Ovary (tissue), 9 donors: Measurements from ENCODE around the gene ASPA. TPM values are rescaled to one million over a fixed set of nuclear protein-coding genes. Genes with fewer than 3 reads are reported as not detected.

ENCODE experiments used
- DNase-seq, 5 donors: peaks; one replicate each; pipeline ENCODE4 v3.0.0-alpha.2; 2019 to 2020
- H3K27ac ChIP-seq, 2 donors: fragments of 200-600 bp; one replicate each; pipeline versions ENCODE4 v1.5.1 to v1.8.0; 2019 to 2022
- H3K27me3 ChIP-seq: fragments of 200-600 bp; one replicate; pipeline ENCODE4 v1.8.0; 2022
- H3K36me3 ChIP-seq: fragments of 200-600 bp; sonication (generic); one replicate; pipeline ENCODE4 v1.5.1; 2019
- H3K4me1 ChIP-seq: one replicate; pipeline ENCODE4 v1.8.1; 2013; ENCODE audit warnings: mild to moderate bottlenecking, moderate library complexity; ENCODE audit not compliant: insufficient read depth
- H3K4me3 ChIP-seq: fragments of 200-600 bp; sonication (generic); one replicate; pipeline ENCODE4 v1.5.1; 2017
- H3K9me3 ChIP-seq, 2 donors: fragments of 200-600 bp in 1 of 2; sonication (generic) in 1 of 2; one replicate each; pipeline versions ENCODE4 v1.5.1 to v1.8.1; 2013 to 2019; ENCODE audit warnings: mild to moderate bottlenecking in 1 of 2, moderate library complexity in 1 of 2
- CTCF ChIP-seq, 3 donors: fragments of 450-650 bp in 2 of 3; fragments of 200-600 bp in 1 of 3; IDR thresholded peaks; one replicate each; pipeline versions ENCODE4 v1.5.1 to v1.8.0; 2016 to 2022; ENCODE audit warnings: antibody characterized with exemption in 3 of 3, mild to moderate bottlenecking in 1 of 3
- EP300 ChIP-seq: sonication (generic); formaldehyde crosslinking; IDR thresholded peaks from one replicate; pipeline ENCODE4 v1.6.1; 2017; ENCODE audit warnings: antibody characterized with exemption
- POLR2A ChIP-seq: fragments of 450-650 bp; IDR thresholded peaks from one replicate; pipeline ENCODE4 v1.6.1; 2017; ENCODE audit warnings: antibody characterized with exemption, mild to moderate bottlenecking, moderate library complexity
- WGBS, 3 donors: extraction: QIAGEN DNeasy Blood & Tissue Kit in 1 of 3; methylation state at CpG; one replicate each; pipeline versions ENCODE4 v1.1.5 to v1.1.7; 2013 to 2017; 5-methylcytosine and 5-hydroxymethylcytosine counted together
- intact Hi-C, 4 donors: fragments of 100-400 bp; cut with DNase I; formaldehyde crosslinking; loops; one replicate each; pipeline versions ENCODE4 v1.11.0 to v1.15.1; 2022 to 2023
- polyA plus RNA-seq, 2 donors: library from polyadenylated mRNA; stranded (reverse); fragments of 200-250 nt in 1 of 2; fragments of 350-450 nt in 1 of 2; fragmentation: Illumina TruSeq in 1 of 2; extraction: RNeasy Lipid Tissue Mini Kit (QIAGEN cat#74804) in 1 of 2; gene quantifications; one replicate each; pipeline ENCODE4 v1.2.3, GENCODE V29; 2013 to 2014
- total RNA-seq, 7 donors: library from RNA; depleted of rRNA in 2 of 7; stranded (reverse); fragments of >200 nt in 2 of 7; fragmentation: NEBNext Ultra II Directional in 3 of 7; extraction: Animal tissue kit (Norgen Biotek cat#: 25700) in 3 of 7; gene quantifications; one replicate each; pipeline versions ENCODE4 v1.1.0 to v1.2.4, GENCODE V29; 2016 to 2023
- donor health status: DM: no; HTN: no; CAD: no; lungs with moderate emphysema.
- donor health status: DM: no; HTN: no; CAD: no.
- donor health status: Bipolar disorder and iron deficiency.
- donor health status: DM: yes; HTN: yes; CAD: no.
- donor health status: DM: no; HTN: no; CAD: no.
- donor health status: DM: yes; HTN: yes; CAD: no.

The ASPA gene
- total and polyA plus RNA-seq, 9 donors = 0.46 to 10.3 (median 2.9) TPM

DNA sequence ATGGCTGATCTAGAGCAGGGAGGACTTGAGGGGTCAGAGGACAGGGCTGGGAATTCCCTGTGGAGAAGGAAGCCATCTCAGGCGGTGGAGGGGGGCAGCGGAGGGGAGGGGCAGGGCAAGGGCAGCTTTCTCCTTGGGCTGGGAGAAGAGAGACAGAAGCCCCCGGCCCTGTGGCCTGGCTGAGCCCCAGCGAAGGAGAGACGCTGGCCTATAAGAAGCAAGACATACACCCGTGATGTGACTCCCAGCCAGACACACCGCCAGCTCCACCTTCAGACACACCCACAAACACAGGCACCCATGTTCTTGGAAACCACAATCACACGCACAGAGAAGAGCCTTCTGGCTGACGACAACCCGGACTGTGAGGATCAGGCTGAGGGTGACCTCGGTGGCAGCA lies 71.8 kb downstream of the ASPA start:
- no peak for TF ChIP-seq POLR2A
- TF ChIP-seq EP300 = no peak
- no peak for TF ChIP-seq CTCF (IDR thresholded peaks at IDR 0.05)
- Histone ChIP-seq H3K27me3 (no peaks in the 10 kb centered on the region), H3K27ac (no peak overlapping the region), H3K4me3 (no peak overlapping the region), H3K9me3 (no peaks in the 10 kb centered on the region), H3K4me1 (no peaks in the 10 kb centered on the region), H3K36me3 (no peaks in the 10 kb centered on the region)
- intact Hi-C loops = no loop called here
- 72 to 81% (median 73%) methylated on average over 6 to 11 of the region's 11 CpGs for WGBS, 3 donors
- DNase-seq = no peak

- no peak overlapping the region for H3K27ac ChIP-seq
- WGBS, 3 donors = 93 to 95% (median 94%) methylated on average over 2 of the region's 2 CpGs
- H3K4me3 ChIP-seq = no peak overlapping the region
- DNase-seq = no peak
- intact Hi-C loops = no loop called here
- no peak for TF ChIP-seq EP300
- TF ChIP-seq CTCF (IDR thresholded peaks at IDR 0.05) = no peak
- TF ChIP-seq POLR2A = no peak
- H3K9me3 ChIP-seq = no peaks in the 10 kb centered on the region
- H3K4me1 ChIP-seq = no peaks in the 10 kb centered on the region
- H3K27me3 ChIP-seq = no peaks in the 10 kb centered on the region
- no peaks in the 10 kb centered on the region for H3K36me3 ChIP-seq
Measured at GRCh38 chr17:3549610-3550162, 73.9 kb downstream of the ASPA start.

GRCh38 chr17:3551189-3551588 lies 75.4 kb downstream of the ASPA start:
- Histone ChIP-seq H3K36me3 (no peaks in the 10 kb centered on the region), H3K4me1 (no peaks in the 10 kb centered on the region), H3K4me3 (no peak overlapping the region), H3K27me3 (no peaks in the 10 kb centered on the region), H3K27ac (no peak overlapping the region), H3K9me3 (no peaks in the 10 kb centered on the region)
- TF ChIP-seq CTCF (IDR thresholded peaks at IDR 0.05) (no peak), EP300 (no peak), POLR2A (no peak)
- WGBS, 3 donors = 66 to 84% (median 84%) methylated on average over 6 of the region's 6 CpGs
- DNase-seq = no peak
- intact Hi-C loops = no loop called here

DNA sequence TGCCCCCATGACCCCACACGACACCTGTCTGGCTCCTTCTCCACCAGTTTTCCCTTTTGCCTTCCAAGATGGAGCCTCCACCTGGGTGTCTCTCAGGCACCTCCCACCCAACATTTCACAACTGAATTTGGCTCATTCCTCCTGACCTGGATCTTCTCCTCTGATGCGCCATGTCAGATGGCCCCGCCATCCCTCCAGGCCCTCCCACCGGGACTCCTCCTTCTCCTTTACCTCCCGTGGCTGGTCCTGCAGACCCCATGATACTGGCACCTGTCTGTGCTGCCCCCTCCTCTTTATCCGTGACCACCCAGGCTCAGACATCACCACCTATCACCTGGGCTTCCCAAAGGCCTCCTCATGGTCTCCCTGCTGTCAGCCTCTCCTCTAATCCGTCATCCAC lies 77.1 kb downstream of the ASPA start:
- intact Hi-C loops = no loop called here
- TF ChIP-seq CTCF (IDR thresholded peaks at IDR 0.05) (no peak), POLR2A (no peak), EP300 (no peak)
- no peak for DNase-seq
- no peaks in the 10 kb centered on the region for H3K27me3 ChIP-seq
- no peak overlapping the region for H3K4me3 ChIP-seq
- H3K36me3 ChIP-seq = no peaks in the 10 kb centered on the region
- 77 to 84% (median 80%) methylated on average over 7 of the region's 7 CpGs for WGBS, 3 donors
- H3K9me3 ChIP-seq = no peaks in the 10 kb centered on the region
- no peaks in the 10 kb centered on the region for H3K4me1 ChIP-seq
- no peak overlapping the region for H3K27ac ChIP-seq

Other genes with a start within 250 kb of the ASPA start
- gene OR3A1, start 177.6 kb upstream of the ASPA start, total RNA-seq = under 1 TPM in 3 of 7 donors, not detected in 4; 0.20 to 0.37 (median 0.35) TPM
- under 1 TPM in 1 of 2 donors, not detected in 1; 0.21 TPM for gene OR3A1, start 177.6 kb upstream of the ASPA start, polyA plus RNA-seq
- 1 to 10 TPM in 3 of 7 donors, under 1 TPM in 2, not detected in 2; 0.33 to 3.0 (median 1.5) TPM for gene OR3A2, start 89.7 kb upstream of the ASPA start, total RNA-seq
- under 1 TPM in 1 of 2 donors, not detected in 1; 0.41 TPM for gene OR3A2, start 89.7 kb upstream of the ASPA start, polyA plus RNA-seq
- gene OR1E1, start 77.6 kb upstream of the ASPA start, total RNA-seq = not detected
- gene OR1E1, start 77.6 kb upstream of the ASPA start, polyA plus RNA-seq = not detected
- not detected for gene OR3A3, start 64.6 kb upstream of the ASPA start, total RNA-seq
- not detected for gene OR3A3, start 64.6 kb upstream of the ASPA start, polyA plus RNA-seq
- not detected for gene OR1E2, start 42.2 kb upstream of the ASPA start, total RNA-seq
- gene OR1E2, start 42.2 kb upstream of the ASPA start, polyA plus RNA-seq = not detected
- under 1 TPM in 2 of 7 donors, not detected in 5; 0.40 to 0.89 TPM for gene SPATA22, start 4.2 kb upstream of the ASPA start, total RNA-seq
- under 1 TPM in 1 of 2 donors, not detected in 1; 0.30 TPM for gene SPATA22, start 4.2 kb upstream of the ASPA start, polyA plus RNA-seq
- 1 to 10 TPM in 5 of 7 donors, under 1 TPM in 2; 0.12 to 5.8 (median 2.2) TPM for gene TRPV3, start 81.8 kb downstream of the ASPA start, total RNA-seq
- gene TRPV3, start 81.8 kb downstream of the ASPA start, polyA plus RNA-seq = 1 to 10 TPM in 1 of 2 donors, under 1 TPM in 1; 0.85 to 1.3 TPM
- 10 to 100 TPM in 2 of 7 donors, 1 to 10 TPM in 5; 4.1 to 13.3 (median 6.5) TPM for gene TRPV1, start 133.4 kb downstream of the ASPA start, total RNA-seq
- gene TRPV1, start 133.4 kb downstream of the ASPA start, polyA plus RNA-seq = 1 to 10 TPM; 3.4 to 6.7 TPM
- 10 to 100 TPM in 6 of 7 donors, 1 to 10 TPM in 1; 7.9 to 16.6 (median 14.0) TPM for gene SHPK, start 160.3 kb downstream of the ASPA start, total RNA-seq
- 1 to 10 TPM; 6.6 to 9.1 TPM for gene SHPK, start 160.3 kb downstream of the ASPA start, polyA plus RNA-seq
- 10 to 100 TPM; 10.5 to 21.4 (median 14.5) TPM for gene CTNS, start 160.8 kb downstream of the ASPA start, total RNA-seq
- 10 to 100 TPM; 10.1 to 23.3 TPM for gene CTNS, start 160.8 kb downstream of the ASPA start, polyA plus RNA-seq
- gene TAX1BP3, start 192.6 kb downstream of the ASPA start, total RNA-seq = 100 to 1,000 TPM in 6 of 7 donors, 10 to 100 TPM in 1; 64.3 to 166 (median 128) TPM
- gene TAX1BP3, start 192.6 kb downstream of the ASPA start, polyA plus RNA-seq = 100 to 1,000 TPM in 1 of 2 donors, 10 to 100 TPM in 1; 48.7 to 100 TPM
- 10 to 100 TPM in 6 of 7 donors, 1 to 10 TPM in 1; 7.6 to 28.7 (median 20.5) TPM for gene EMC6, start 192.8 kb downstream of the ASPA start, total RNA-seq
- 10 to 100 TPM; 20.3 to 38.9 TPM for gene EMC6, start 192.8 kb downstream of the ASPA start, polyA plus RNA-seq
- 1 to 10 TPM in 2 of 7 donors, under 1 TPM in 5; 0.15 to 1.1 (median 0.61) TPM for gene P2RX5, start 220.2 kb downstream of the ASPA start, total RNA-seq
- gene P2RX5, start 220.2 kb downstream of the ASPA start, polyA plus RNA-seq = under 1 TPM; 0.23 to 0.63 TPM
- gene HASPIN, start 247.9 kb downstream of the ASPA start, total RNA-seq = under 1 TPM in 6 of 7 donors, not detected in 1; 0.10 to 0.92 (median 0.25) TPM
- gene HASPIN, start 247.9 kb downstream of the ASPA start, polyA plus RNA-seq = under 1 TPM; 0.15 to 0.38 TPM